GM12891 (cell line): ENCODE measurements around the gene SOWAHD.
"Not testable (repeated sequence)": the region's sequence is repeated elsewhere in the genome, so short reads cannot be mapped to it uniquely, and the experiment has no call there.

Source experiments
- DNase-seq: peaks from one replicate; pipeline ENCODE4 v3.0.0; 2011; ENCODE audit warnings: low spot score; ENCODE audit not compliant: insufficient read length
- FAIRE-seq: peaks from 2 replicates; lab custom pipeline; 2011; peaks lifted over from hg19 to GRCh38; lab: Jason Lieb, UNC
- PAX5 ChIP-seq: IDR thresholded peaks from 2 replicates; pipeline ENCODE4 v1.6.1; 2011; ENCODE audit warnings: low read length, moderate library complexity, mild to moderate bottlenecking; ENCODE audit not compliant: insufficient read depth, severe bottlenecking
- POLR2A ChIP-seq: IDR thresholded peaks from 2 replicates; pipeline ENCODE4 v1.6.1; 2011; ENCODE audit warnings: low read depth, low read length, control low read depth
- POLR2AphosphoS5 ChIP-seq: IDR thresholded peaks from 2 replicates; pipeline ENCODE4 v1.6.1; 2011; ENCODE audit warnings: low read depth, low read length, control low read depth
- POU2F2 ChIP-seq: IDR thresholded peaks from 2 replicates; pipeline ENCODE4 v1.6.1; 2011; ENCODE audit warnings: low read depth, mild to moderate bottlenecking, control low read depth, low read length, moderate library complexity
- SPI1 ChIP-seq: IDR thresholded peaks from 2 replicates; pipeline ENCODE4 v1.6.1; 2011; ENCODE audit warnings: low read depth, low read length, control low read depth
- TAF1 ChIP-seq: IDR thresholded peaks from 2 replicates; pipeline ENCODE4 v1.6.1; 2011; ENCODE audit warnings: low read depth, low read length, control low read depth

Gene SOWAHD

DNA sequence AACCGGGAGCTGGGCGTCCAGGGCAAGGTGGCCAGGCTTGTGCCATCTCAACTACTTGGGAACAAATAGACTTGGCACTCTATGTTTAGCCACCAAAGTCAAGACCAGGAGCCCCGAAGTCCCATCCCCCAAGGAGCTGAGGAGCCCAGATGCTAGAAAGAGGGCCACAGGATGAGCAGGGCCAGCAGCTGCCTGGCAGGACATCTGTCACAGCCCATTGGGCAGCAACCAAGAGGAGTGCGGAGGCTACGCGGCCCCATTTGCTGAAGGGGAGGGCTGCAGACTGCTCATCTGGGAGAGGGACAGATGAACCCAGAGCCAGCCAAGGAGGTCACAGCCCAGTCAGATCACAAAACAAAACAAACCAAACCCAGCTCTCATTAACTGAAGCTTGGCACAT is 22.9 kb upstream of the SOWAHD start:
- FAIRE-seq = no peak

DNA sequence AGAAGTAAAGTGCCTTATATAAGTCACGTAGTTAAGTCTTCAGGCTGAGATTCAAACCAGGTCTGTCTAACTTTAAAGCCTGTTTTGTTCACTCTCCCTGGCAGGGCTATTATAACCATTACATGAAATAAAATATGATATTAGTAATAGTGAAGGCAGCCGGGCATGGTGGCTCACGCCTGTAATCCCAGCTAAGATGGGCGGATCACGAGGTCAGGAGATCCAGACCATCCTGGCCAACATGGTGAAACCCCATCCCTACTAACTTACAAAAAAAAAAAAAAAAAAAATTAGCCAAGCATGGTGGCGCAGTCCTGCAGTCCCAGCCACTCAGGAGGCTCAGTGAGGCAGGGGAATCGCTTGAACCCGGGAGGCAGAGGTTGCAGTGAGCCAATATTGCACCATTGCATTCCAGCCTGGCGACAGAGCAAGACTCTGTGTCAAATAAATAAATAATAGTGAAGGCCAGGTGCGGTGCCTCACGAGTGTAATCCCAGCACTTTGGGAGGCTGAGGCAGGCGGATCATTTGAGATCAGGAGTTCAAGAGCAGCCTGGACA is 22.1 kb upstream of the SOWAHD start:
- DNase-seq (no peak), FAIRE-seq (no peak)
- TF ChIP-seq SPI1 (no peak), POU2F2 (no peak)

More for the DNA sequence above, 22.9 kb upstream of the SOWAHD start:
- TF ChIP-seq SPI1 = no peak
- TF ChIP-seq TAF1 = no peak
- no peak for TF ChIP-seq POLR2A
- TF ChIP-seq POU2F2 = no peak
- no peak for TF ChIP-seq POLR2AphosphoS5
- no peak for TF ChIP-seq PAX5
- no peak for DNase-seq

DNA sequence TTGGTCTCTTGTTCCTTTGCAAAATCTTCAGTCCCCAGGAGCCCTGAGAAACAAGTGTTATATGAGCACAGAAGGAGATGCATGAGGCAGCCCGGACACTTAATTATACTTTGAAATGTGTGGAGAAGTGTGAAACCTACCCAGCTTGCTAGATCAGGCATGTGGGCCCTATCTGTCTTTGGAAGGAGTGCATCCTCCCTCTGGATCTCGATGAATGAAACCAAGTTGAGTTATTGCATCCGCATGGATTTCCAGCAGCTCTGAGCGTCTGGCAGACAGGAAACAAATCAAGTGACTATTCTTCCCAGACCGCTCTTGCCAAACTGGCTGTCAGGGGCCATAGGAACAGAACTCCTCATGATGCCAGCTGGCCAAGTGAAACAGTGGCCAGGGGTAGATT is 19.6 kb upstream of the SOWAHD start:
- no peak for TF ChIP-seq PAX5
- TF ChIP-seq POLR2A = no peak
- TF ChIP-seq POU2F2 = no peak
- no peak for TF ChIP-seq SPI1
- TF ChIP-seq POLR2AphosphoS5 = no peak
- no peak for TF ChIP-seq TAF1
- FAIRE-seq (no peak), DNase-seq (no peak)

DNA sequence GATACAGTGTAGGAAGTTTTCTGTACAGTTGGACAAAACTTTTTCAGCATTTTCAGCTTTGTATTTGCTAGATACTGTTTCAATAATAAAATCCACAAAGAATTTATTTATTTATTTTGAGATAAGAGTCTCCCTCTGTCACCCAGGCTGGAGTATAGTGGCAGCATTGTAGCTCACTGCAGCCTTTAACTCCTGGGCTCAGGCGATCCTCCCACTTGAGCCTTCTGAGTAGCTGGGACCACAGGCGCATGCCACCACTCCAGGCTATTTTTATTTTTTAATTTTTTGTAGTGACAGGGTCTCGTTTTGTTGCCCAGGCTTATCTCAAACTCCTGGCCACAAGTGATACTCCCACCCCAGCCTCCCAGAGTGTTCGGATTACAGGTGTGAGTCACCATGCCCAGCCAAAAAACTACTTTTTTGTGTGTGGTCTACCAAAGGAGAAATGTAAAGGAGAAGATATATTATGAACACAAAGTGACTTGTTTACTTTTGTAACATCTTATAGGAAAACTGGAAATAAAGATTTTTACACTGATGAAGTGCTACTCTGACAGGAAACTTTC is 13.0 kb upstream of the SOWAHD start:
- DNase-seq (no peak), FAIRE-seq (no peak)
- no peak for TF ChIP-seq POU2F2
- no peak for TF ChIP-seq POLR2A
- no peak for TF ChIP-seq PAX5
- TF ChIP-seq TAF1 = no peak
- no peak for TF ChIP-seq POLR2AphosphoS5
- no peak for TF ChIP-seq SPI1

DNA sequence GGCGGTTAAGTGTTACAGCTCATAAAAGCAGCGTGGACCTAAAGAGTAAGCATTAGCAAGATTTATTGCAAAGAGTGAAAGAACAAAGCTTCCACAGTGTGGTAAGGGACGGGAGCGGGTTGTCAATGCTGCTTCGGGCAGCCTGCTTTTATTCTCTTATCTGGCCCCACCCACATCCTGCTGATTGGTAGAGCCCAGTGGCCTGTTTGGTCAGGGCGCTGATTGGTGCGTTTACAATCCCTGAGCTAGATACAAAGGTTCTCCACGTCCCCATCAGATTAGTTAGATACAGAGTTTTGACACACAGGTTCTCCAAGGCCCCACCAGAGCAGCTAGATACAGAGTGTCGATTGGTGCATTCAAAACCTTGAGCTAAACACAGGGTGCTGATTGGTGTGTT is 8.3 kb upstream of the SOWAHD start:
- FAIRE-seq, DNase-seq: not testable (repeated sequence)

DNA sequence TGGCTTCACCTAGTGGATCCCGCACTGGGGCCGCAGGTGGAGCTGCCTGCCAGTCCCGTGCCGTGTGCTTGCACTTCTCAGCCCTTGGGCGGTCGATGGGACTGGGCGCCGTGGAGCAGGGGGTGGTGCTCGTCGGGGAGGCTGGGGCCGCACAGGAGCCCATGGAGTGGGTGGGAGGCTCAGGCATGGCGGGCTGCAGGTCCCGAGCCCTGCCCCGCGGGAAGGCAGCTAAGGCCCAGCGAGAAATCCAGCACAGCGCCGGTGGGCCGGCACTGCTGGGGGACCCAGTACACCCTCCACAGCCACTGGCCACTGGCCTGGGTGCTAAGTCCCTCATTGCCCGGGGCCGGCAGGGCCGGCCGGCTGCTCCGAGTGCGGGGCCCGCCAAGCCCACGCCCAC is 7.6 kb upstream of the SOWAHD start:
- not testable (repeated sequence) for DNase-seq, FAIRE-seq

DNA sequence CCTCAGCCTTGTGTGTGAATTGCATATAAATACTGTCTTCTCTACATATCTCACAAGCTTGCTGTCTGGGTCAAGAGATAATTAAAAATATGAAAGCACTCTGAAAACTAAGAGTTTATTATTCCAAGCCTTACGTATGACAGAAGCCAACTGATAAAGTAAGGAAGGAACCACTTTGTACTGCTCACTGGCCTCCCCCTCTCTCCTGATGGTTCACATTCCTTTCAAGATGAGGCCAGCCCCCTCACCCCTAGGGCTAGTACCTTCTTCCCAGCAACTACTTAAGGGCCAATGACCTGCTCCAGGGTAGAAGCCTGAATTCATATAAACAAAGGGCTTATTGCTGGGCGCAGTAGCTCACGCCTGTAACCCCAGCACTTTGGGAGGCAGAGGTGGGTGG is 5.4 kb upstream of the SOWAHD start:
- no peak for DNase-seq
- TF ChIP-seq SPI1 (no peak), POU2F2 (no peak), POLR2A (no peak), TAF1 (no peak)
- FAIRE-seq = no peak

DNA sequence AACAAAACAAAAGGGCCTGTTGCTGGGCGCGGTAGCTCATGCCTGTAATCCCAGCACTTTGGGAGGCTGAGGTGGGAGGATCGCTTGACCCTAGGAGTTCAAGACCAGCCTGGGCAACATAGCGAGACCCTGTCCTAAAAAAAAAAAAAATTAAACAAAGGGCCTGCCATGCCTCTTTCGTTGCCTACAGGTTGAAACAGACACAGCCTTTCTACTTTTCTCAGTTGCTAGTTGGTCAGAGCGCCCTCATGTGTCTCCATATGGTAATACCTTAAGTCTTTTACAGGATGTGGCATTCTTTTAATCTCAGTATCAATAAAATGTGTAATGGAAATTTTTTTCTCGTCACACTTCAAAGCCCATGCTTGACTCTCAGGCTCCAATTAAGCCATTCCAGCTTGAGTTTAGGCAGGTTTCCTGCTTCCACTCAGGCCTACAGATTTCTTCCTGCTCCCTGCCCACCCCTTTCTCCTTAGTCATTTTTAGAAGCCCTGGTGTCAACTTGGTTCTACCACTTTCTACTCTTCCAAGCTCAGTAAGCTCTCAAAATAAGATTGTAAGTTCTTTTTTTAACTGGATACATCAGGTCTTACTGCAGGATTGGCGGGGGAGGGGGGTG is 4.6 kb upstream of the SOWAHD start:
- FAIRE-seq (peak; percentile 84), DNase-seq (no peak)

DNA sequence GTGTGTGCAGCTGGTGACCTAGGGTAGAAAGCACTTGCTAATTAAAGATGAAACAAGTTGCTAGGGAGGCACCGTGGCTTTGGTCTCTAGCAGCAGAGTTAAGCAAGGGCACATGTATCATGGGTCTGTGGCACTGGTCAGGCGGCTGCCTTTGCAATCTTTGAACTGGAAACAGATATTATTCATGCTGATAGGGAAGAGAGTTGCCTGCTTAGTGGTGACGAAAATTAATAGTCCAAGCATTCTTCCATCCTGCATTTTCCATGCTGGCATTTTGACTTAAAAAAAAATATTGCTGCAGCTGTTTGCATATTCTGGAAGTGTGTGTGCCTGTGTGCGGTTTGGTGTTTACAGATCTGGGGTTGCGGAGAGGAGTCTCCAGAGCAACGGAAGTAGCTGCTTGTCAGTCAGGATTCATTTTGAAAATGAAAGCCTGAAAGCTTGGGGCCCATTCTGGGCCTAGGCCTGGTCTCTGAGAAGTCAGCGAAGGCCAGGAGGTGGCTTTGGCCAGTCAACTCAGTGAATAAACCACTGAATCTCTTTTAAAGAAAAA is 2.3 kb upstream of the SOWAHD start:
- FAIRE-seq (peak; percentile 98), DNase-seq (peak; percentile 32)

More for the DNA sequence above, 4.6 kb upstream of the SOWAHD start:
- TF ChIP-seq POLR2A = no peak
- TF ChIP-seq SPI1 = no peak
- no peak for TF ChIP-seq PAX5
- TF ChIP-seq TAF1 = no peak
- no peak for TF ChIP-seq POLR2AphosphoS5

DNA sequence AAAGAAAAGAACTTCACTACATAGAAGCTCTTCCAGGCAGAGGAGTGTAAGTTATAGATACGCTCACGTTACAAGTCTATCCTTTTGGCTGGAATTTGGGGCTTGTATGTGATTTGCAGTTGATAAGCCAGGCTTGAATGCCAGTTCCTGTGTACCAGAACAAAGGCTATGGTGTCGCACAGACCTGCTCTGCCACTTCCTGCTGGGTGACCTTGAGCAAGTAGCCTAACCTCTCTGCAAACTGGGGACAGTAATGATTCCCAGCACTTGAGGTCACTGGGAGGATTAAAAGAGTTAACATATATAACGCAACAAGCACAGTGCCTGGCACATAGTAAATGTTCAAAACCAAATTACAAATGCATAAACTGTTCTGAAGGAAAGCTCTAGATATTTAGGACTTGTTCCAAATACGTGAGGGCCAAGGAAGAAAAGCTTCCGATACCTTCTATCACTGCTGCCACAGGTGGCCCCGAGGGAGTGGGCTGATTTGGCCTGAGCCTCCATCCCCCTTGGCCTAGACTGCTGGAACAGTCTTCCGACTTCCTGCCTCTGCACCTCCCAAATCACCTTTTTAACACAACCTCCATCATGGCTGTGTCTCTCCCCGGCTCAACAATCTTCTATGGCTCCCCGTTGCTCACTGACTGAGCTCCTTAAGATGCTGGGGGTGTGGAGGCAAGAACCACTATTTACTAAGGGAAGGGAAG is 1.3 kb upstream of the SOWAHD start:
- FAIRE-seq (no peak), DNase-seq (no peak)
- TF ChIP-seq POU2F2 = no peak
- TF ChIP-seq POLR2AphosphoS5 = no peak
- TF ChIP-seq TAF1 = no peak
- TF ChIP-seq POLR2A = no peak
- TF ChIP-seq PAX5 = no peak
- TF ChIP-seq SPI1 = no peak

More for the DNA sequence above, 2.3 kb upstream of the SOWAHD start:
- TF ChIP-seq POLR2AphosphoS5 (no peak), POU2F2 (peak; percentile 85; the same call in 1 of the 2 replicates)

DNA sequence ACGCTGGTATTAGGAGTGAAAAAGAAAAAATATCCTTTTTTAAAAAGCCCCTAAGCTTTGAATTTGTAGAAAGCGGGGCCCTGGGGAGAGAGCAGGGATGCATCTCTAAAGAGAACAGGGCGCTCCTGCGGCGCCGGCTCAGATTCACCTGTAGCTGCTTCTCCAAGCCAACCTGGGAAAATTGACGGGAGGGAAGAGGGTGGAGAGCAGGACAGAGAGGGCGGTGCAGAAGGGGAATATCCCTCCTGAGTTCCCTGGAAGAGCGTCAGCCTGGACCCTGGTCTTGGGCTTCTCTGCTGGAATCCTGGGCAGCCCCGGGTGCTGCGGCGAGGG is 776 bp upstream of the SOWAHD start:
- DNase-seq (no peak), FAIRE-seq (no peak)
- TF ChIP-seq PAX5 (no peak), TAF1 (no peak), POLR2AphosphoS5 (no peak), POU2F2 (no peak), SPI1 (no peak), POLR2A (no peak)
